HG03280 (cell line): ENCODE measurements around the gene HEY2.
"Not testable (repeated sequence)": the region's sequence is repeated elsewhere in the genome, so short reads cannot be mapped to it uniquely, and the experiment has no call there.

Experiments
- ATAC-seq: cut with Tn5 transposase; IDR thresholded peaks from one replicate; pipeline ENCODE4 v1.9.1; 2021; ENCODE audit warnings: mild to moderate bottlenecking, moderate library complexity; ENCODE audit not compliant: unreplicated experiment

Gene HEY2

GRCh38 chr6:125765944-125766343, 16.5 kb downstream of the HEY2 start:
- ATAC-seq = no peak

DNA sequence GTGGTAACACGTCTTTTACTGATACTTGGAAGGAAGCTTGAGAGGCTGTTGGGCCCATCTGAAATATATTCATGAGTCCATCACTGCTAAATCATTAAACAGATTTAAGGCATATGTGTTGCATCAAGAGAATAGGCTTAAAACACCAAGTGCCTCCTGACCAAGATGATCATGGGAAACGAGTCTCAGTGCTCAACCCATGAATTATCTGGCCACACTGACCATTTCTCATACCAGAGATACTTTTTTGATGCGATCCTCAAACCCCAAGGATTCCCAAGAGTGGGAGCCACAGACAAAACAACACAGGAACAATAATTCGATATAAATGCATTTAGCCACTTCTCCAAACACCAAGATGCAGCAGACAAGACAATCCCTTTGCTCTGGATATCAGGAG, 17.2 kb downstream of the HEY2 start:
- no peak for ATAC-seq

- ATAC-seq = peak; percentile 21
Measured at GRCh38 chr6:125769147-125769783, 19.8 kb downstream of the HEY2 start.

DNA sequence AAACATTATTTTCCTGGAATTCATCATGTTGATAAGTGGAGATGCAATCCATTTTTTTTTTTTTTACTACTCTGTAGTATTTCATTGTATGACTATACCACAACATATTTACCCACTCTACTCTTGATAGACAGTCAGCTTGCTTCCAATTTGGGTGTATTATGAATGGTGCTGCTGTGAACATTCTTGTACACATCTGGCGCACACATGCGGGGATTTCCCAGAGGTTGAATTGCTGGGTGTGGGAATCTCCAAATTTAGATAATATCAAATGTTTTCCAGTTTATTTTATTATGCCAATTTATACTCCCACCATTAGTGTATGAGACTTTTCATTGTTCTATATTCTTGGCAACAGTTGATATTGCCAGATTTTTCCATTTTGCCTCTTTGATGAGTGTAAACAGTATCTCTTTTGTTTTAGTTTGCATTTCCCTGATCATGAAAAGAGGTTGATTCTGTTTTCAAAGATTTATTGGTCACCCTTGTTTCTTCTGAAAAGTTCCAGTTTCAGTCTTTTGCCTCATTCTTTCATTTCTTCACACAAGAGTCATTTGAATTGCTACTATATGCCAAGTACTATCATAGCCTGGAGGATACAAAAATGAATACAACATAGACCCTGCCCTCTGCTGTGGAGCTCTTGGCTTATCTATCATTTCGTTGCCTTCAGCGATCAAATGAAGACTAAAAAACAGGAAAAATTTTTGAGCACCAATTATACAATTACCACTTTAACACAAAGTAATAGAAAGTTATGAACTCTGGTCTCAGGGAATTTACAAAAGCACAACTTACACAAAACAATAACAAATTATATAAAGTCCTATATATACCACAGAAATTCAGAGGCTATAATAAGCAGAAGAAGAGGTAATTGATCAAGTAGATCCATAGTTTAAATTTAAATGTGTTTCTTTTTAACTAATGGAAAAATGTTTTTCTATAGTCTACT, 24.2 kb downstream of the HEY2 start:
- ATAC-seq = no peak

DNA sequence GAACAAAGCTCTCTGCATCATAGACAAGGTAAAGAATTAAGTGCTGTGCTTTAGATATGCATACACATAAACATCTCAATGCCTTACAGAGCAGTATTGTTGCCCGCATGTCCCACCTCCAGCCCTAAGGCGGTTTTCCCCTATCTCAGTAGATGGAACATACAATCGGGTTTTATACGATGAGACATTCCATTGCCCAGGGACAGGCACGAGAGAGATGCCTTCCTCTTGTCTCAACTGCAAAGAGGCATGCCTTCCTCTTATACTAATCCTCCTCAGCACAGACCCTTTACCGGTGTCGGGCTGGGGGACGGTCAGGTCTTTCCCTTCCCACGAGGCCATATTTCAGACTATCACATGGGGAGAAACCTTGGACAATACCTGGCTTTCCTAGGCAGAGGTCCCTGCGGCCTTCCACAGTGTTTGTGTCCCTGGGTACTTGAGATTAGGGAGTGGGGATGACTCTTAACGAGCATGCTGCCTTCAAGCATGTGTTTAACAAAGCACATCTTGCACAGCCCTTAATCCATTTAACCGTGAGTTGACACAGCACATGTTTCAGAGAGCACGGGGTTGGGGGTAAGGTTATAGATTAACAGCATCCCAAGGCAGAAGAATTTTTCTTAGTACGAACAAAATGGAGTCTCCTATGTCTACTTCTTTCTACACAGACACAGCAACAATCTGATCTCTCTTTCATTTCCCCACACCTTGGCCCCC, 26.8 kb downstream of the HEY2 start:
- ATAC-seq = not testable (repeated sequence)

GRCh38 chr6:125779924-125780539, 30.6 kb downstream of the HEY2 start:
- peak; percentile 78 for ATAC-seq

GRCh38 chr6:125780540-125781313, 31.3 kb downstream of the HEY2 start:
- peak; percentile 75 for ATAC-seq

- peak; percentile 38 for ATAC-seq
Measured at GRCh38 chr6:125781314-125781868, 32.0 kb downstream of the HEY2 start.

DNA sequence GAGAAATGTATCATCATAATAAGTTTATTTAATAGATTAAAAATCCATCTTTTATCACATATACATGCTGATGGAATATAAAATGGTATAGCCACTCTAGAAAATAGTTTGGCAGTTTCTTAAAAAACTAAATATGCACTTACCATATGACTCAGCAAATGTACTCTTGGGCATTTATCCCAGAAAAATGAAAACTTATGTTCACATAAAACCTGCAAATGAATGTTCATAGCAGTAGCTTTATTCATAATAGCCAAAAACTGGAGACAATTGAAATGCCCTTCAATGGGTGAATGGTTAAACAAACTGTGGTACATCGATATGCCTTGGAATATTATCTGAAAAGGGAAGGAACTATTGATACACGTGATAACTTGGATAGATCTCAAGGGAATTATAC, 34.9 kb downstream of the HEY2 start:
- no peak for ATAC-seq

DNA sequence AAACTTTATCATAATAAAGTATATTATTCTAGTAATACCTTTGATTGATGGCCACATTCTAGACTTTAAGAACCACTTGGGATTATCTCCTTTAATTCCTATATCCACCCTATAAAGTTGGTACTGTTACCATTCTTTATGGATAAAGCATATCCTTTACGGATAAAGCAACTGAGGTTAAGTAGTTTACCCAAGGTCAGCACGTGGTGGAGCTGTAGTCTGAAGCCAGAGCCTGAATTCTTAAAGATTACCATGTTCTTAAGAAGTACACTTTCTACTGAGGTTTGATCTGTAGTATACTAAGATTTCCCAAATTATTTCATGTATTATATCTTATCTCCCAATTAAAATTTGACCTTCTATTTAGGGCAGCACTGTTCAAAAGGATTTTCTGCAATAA, 38.4 kb downstream of the HEY2 start:
- no peak for ATAC-seq

GRCh38 chr6:125789167-125789566, 39.7 kb downstream of the HEY2 start:
- no peak for ATAC-seq

DNA sequence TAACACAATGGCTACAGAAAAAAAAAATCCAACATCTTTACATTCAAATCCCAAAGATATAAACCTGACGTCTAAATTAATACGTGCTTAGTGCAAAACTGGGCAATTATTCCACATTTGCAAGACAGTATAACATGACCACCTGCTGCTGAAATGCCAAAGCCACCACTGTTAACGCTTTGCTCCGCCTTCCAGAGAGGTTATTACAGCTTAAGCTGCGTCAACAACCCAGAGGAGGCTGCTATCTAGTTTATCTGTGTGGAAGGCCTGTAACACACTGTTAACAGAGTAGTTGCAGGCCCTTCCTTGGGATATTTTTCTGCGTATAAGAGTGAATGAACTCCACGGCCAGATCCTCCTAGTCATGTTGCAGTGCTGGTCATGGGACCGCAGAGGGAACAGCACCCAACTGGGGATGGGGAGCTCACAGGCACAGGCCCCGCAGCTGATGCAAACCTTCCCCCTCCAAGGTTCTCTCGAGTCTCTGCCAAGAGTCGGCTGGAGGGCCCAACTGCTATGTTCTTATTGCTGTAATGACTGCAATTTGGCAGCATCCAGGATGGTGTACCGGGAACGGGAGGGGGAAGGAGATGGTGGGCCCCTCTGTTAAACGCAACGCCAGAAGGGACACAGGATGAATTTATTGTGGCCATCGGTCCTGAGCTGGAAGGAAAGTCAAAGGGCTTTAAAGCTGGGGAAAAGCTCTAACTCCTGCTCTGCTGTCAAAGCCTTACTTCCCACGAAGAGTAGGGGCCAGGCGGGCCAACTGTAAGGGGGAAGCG, 40.3 kb downstream of the HEY2 start:
- ATAC-seq = peak; percentile 24

DNA sequence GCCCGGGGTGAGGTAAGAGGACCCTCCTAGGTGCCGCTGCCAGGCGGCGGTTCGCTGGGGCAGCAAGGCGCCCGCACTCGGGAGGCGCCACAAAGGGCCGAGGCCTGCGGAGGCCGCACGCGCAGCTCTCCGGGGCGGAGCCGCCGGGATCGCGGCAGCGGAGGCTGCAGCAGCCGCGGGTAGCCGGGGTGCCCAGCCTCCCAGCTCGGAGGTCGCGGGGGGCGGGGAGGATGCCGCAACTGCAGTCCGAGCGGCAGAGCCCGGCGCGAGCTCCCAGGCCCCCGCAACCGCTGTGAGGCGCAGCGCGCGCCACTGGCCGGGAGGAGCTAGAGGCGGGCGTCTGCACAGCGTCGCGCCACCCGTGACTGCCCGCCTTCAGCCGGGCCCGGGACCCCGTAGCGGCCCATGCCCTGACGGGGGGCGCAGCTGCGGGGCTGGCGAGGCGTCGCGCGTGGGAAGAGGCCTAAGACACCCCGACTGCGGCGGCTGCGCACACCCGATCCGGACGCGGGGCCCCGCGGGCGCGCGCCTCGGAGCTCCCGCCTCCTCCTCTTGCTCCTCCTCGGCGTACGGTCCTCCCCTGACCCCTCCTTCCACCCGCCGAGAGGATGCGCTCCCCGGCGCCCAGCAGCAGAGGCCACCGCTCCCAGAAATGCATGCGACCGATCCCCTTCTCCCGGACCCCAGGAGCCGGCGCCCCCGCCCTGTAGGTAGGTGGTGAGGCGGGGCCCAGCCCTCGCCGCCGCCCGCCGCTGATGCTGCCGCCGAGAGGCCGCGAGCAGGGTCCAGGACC, 41.1 kb downstream of the HEY2 start, which contains the start of gene NCOA7:
Gene NCOA7 (plus strand): TSS at position 603 of the 793 bp plus-strand sequence. CDS start 24,395 bp downstream, outside the sequence.
- peak; percentile 70 for ATAC-seq

DNA sequence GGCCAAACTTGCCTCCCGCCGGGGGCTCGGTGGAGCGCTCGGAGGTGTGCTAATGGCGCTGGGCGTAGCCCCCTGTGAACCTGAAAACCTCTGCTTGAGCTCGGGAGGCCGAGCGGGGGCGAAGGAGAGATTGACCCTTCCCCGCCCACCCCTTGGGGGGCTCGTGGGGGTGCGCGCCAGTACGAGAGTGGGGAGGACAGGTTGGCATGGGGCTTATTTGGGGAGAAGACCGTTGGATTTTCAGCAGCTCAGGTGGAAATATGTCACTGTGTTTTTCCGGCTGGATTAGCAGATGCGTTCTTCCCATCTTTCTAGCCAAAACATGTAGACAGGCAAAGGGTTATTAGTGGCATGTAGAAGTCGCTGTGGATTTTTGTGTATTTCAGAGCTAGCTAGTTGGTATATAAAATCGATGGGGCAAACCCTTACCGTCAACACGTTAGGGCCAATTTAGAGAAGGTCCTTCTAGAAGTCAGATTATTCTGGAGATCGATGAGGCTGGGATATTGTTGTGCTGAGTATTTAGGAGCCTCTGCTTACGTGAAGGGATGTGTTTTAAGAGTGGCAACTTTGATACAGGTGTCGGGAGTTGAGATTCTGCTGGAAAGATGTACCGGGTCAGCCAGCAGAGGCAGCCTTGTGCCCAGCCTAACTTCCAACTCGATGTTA, 41.9 kb downstream of the HEY2 start:
- peak; percentile 42 for ATAC-seq

GRCh38 chr6:125791820-125792165, 42.4 kb downstream of the HEY2 start:
- ATAC-seq = no peak

- no peak for ATAC-seq
Measured at GRCh38 chr6:125792172-125792571, 42.7 kb downstream of the HEY2 start.

- no peak for ATAC-seq
Measured at GRCh38 chr6:125792680-125793079, 43.2 kb downstream of the HEY2 start.

- ATAC-seq = no peak
Measured at GRCh38 chr6:125793280-125793679, 43.8 kb downstream of the HEY2 start.
